Neural progenitor cell (in vitro differentiated cells): ENCODE results near the gene GALNTL6.

Experiments used
- EZH2 ChIP-seq: fragments of 200-600 bp; sonication (generic); IDR thresholded peaks from 2 replicates; pipeline ENCODE4 v1.6.1; 2017; ENCODE audit warnings: antibody characterized with exemption, mild to moderate bottlenecking, moderate library complexity
- EZH2phosphoT487 ChIP-seq: fragments of 200-600 bp; sonication (generic); IDR thresholded peaks from 2 replicates; pipeline ENCODE4 v1.6.1; 2017; ENCODE audit warnings: antibody characterized with exemption
- TF ChIP-seq, protein P1 (sequence below): fragments of 200-600 bp; sonication (generic); IDR thresholded peaks from 2 replicates; pipeline ENCODE4 v1.5.1; 2017; ENCODE audit warnings: antibody characterized with exemption, mild to moderate bottlenecking

- TF ChIP-seq, protein P1, sequence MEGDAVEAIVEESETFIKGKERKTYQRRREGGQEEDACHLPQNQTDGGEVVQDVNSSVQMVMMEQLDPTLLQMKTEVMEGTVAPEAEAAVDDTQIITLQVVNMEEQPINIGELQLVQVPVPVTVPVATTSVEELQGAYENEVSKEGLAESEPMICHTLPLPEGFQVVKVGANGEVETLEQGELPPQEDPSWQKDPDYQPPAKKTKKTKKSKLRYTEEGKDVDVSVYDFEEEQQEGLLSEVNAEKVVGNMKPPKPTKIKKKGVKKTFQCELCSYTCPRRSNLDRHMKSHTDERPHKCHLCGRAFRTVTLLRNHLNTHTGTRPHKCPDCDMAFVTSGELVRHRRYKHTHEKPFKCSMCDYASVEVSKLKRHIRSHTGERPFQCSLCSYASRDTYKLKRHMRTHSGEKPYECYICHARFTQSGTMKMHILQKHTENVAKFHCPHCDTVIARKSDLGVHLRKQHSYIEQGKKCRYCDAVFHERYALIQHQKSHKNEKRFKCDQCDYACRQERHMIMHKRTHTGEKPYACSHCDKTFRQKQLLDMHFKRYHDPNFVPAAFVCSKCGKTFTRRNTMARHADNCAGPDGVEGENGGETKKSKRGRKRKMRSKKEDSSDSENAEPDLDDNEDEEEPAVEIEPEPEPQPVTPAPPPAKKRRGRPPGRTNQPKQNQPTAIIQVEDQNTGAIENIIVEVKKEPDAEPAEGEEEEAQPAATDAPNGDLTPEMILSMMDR: no peak
- TF ChIP-seq EZH2 (no peak), EZH2phosphoT487 (peak; percentile 60)
Observed at GRCh38 chr4:172153719-172154118, 340.5 kb downstream of the GALNTL6 start.
